GM12872 (cell line): Measurements from ENCODE around the gene TBC1D2.

Experiments used
- TF ChIP-seq, protein P1 (sequence below): IDR thresholded peaks from 3 replicates; pipeline ENCODE4 v1.5.1; 2011; ENCODE audit warnings: low read depth, mild to moderate bottlenecking, low read length, moderate library complexity; ENCODE audit not compliant: insufficient read depth

The TBC1D2 gene

DNA sequence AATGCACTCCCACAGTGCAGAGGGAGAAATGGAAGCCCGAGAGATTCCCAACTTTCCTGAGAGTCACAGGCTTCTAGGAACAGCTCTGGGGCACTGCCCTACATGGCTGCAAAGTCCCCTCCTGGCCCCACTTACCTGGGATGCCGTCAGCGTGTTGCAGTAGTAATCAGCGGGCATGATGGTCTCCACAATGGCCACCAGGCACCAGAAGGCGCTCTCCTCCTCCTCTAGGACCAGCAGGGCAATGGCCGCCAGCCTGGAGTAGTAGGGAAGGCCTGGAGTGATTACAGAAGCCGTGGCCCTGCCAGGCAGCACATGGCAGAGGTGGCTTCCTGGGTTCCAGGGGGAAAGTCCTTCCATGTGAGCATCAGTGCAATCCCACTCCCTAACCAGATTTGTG is 52.3 kb downstream of the TBC1D2 start:
- TF ChIP-seq, protein P1, sequence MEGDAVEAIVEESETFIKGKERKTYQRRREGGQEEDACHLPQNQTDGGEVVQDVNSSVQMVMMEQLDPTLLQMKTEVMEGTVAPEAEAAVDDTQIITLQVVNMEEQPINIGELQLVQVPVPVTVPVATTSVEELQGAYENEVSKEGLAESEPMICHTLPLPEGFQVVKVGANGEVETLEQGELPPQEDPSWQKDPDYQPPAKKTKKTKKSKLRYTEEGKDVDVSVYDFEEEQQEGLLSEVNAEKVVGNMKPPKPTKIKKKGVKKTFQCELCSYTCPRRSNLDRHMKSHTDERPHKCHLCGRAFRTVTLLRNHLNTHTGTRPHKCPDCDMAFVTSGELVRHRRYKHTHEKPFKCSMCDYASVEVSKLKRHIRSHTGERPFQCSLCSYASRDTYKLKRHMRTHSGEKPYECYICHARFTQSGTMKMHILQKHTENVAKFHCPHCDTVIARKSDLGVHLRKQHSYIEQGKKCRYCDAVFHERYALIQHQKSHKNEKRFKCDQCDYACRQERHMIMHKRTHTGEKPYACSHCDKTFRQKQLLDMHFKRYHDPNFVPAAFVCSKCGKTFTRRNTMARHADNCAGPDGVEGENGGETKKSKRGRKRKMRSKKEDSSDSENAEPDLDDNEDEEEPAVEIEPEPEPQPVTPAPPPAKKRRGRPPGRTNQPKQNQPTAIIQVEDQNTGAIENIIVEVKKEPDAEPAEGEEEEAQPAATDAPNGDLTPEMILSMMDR, result no peak

- TF ChIP-seq, protein P1, result no peak
Observed at GRCh38 chr9:98202252-98202651, 53.2 kb downstream of the TBC1D2 start.

- TF ChIP-seq, protein P1, result no peak
Observed at GRCh38 chr9:98201749-98202148, 53.7 kb downstream of the TBC1D2 start.

- TF ChIP-seq, protein P1, result no peak
Observed at GRCh38 chr9:98201102-98201501, 54.3 kb downstream of the TBC1D2 start.

DNA sequence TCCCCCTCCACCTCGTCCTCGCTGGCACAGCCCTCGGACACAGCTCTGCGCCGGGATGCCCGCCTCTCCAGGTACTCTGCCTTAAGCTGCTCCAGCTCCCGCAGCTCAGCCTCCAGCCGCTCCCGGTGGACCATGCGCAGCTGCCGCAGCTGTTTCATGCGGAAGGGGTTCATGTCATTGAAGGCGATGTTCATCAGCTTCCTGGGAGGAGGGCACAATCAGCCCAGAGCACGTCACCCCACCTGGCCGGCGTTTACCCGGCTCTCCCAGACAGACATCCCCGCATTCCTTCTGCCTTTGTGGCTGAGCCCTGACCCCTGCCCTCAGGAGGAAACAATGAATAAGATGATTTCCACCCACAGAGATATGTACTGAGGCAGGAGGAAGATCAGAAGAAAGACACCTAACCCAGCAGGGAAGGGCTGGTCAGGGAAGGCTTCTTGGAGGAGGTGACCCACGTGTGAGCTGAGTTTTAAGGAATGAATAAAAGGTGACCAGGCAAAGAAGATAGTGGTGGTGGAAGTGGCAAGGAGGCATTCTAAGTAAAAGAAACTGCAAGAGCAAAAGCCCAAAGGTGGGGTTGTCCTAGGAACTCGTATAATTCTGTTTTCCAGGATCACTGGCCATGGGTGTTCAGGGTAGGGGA is 55.9 kb downstream of the TBC1D2 start:
- TF ChIP-seq, protein P1, result no peak

DNA sequence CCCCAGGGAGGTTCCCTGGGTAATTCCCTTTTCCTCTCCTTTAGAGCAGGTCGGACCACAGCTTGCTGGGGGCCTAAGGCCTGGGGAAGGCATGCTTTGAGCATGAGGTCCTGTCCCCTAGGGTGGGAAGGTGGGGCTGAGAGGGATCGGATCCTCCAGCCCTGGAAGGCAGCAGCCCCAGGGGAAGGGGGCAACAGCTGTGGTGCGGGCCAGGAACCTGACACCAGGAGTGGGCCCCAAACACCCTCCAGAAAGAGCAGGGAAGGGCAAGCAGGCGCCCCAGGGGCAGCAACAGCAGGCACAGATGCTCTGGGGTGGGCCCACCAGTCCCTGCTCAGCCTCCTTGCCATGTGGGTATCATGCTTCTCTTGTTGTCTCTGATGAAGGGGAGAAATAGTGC is 59.8 kb downstream of the TBC1D2 start:
- TF ChIP-seq, protein P1, result no peak

GRCh38 chr9:98193336-98193944 is 62.0 kb downstream of the TBC1D2 start:
- TF ChIP-seq, protein P1, result no peak
